H9 (cell line): Measurements from ENCODE around the gene STK38L. TPM values are rescaled to one million over a fixed set of nuclear protein-coding genes. Genes with fewer than 3 reads are reported as not detected.

Experiments used
- DNase-seq: peaks from one replicate; pipeline ENCODE4 v3.0.0-alpha.2; 2017
- H2AFZ ChIP-seq: one replicate; pipeline ENCODE4 v1.6.1; 2013; ENCODE audit warnings: mild to moderate bottlenecking, low read length, control low read depth, moderate library complexity
- H2AK5ac ChIP-seq: 2 replicates; pipeline ENCODE4 v1.6.1; 2013; ENCODE audit warnings: low read length, control low read depth, mixed read lengths; ENCODE audit not compliant: insufficient read length
- H2BK120ac ChIP-seq: one replicate; pipeline ENCODE4 v1.6.1; 2013; ENCODE audit warnings: low read depth, mild to moderate bottlenecking, low read length, control low read depth, inconsistent platforms; ENCODE audit not compliant: poor library complexity, severe bottlenecking
- H2BK12ac ChIP-seq: 2 replicates; pipeline ENCODE4 v1.6.1; 2013; ENCODE audit warnings: low read length, control low read depth, mixed read lengths, low read depth; ENCODE audit not compliant: insufficient read length
- H2BK15ac ChIP-seq: 2 replicates; pipeline ENCODE4 v1.6.1; 2013; ENCODE audit warnings: low read depth, low read length, control low read depth
- H2BK20ac ChIP-seq: one replicate; pipeline ENCODE4 v1.6.1; 2013; ENCODE audit warnings: low read depth, mild to moderate bottlenecking, low read length, control low read depth, inconsistent platforms; ENCODE audit not compliant: poor library complexity, severe bottlenecking
- H2BK5ac ChIP-seq: 2 replicates; pipeline ENCODE4 v1.6.1; 2013; ENCODE audit warnings: low read length, control low read depth, mixed read lengths; ENCODE audit not compliant: insufficient read length
- H3K14ac ChIP-seq: 2 replicates; pipeline ENCODE4 v1.6.1; 2013; ENCODE audit warnings: low read length, control low read depth; ENCODE audit not compliant: insufficient read depth
- H3K18ac ChIP-seq: 2 replicates; pipeline ENCODE4 v1.6.1; 2013; ENCODE audit warnings: low read depth, mild to moderate bottlenecking, mixed read lengths, low read length, control low read depth; ENCODE audit not compliant: insufficient read length
- H3K23ac ChIP-seq: 2 replicates; pipeline ENCODE4 v1.6.1; 2013; ENCODE audit warnings: low read length, control low read depth, mixed read lengths, low read depth; ENCODE audit not compliant: insufficient read length
- H3K23me2 ChIP-seq: 2 replicates; pipeline ENCODE4 v1.6.1; 2013; ENCODE audit warnings: low read depth, mild to moderate bottlenecking, mixed read lengths, low read length, control low read depth; ENCODE audit not compliant: insufficient read length, poor library complexity, severe bottlenecking
- H3K27ac ChIP-seq: 2 replicates; pipeline ENCODE4 v1.5.1; 2013; ENCODE audit warnings: low read length, control low read depth, mixed read lengths, low read depth; ENCODE audit not compliant: insufficient read length
- H3K27me3 ChIP-seq: 2 replicates; pipeline ENCODE4 v1.6.1; 2013; ENCODE audit warnings: low read length, control low read depth, inconsistent platforms; ENCODE audit not compliant: insufficient read depth
- H3K4ac ChIP-seq: 2 replicates; pipeline ENCODE4 v1.6.1; 2013; ENCODE audit warnings: low read depth, mild to moderate bottlenecking, control low read depth, inconsistent platforms, low read length, moderate library complexity
- H3K4me1 ChIP-seq: 2 replicates; pipeline ENCODE4 v1.6.1; 2013; ENCODE audit warnings: low read length, control low read depth, inconsistent platforms; ENCODE audit not compliant: insufficient read depth
- H3K4me2 ChIP-seq: 2 replicates; pipeline ENCODE4 v1.6.1; 2013; ENCODE audit warnings: low read length, control low read depth, mixed read lengths; ENCODE audit not compliant: insufficient read length, insufficient read depth
- H3K56ac ChIP-seq: 2 replicates; pipeline ENCODE4 v1.6.1; 2013; ENCODE audit warnings: low read depth, mild to moderate bottlenecking, mixed read lengths, low read length, control low read depth; ENCODE audit not compliant: insufficient read length
- H3K79me1 ChIP-seq: 2 replicates; pipeline ENCODE4 v1.6.1; 2013; ENCODE audit warnings: low read depth, mild to moderate bottlenecking, moderate library complexity, low read length, control low read depth, inconsistent platforms; ENCODE audit not compliant: insufficient read depth, poor library complexity, severe bottlenecking
- H3K79me2 ChIP-seq: 2 replicates; pipeline ENCODE4 v1.6.1; 2013; ENCODE audit warnings: low read length, control low read depth, inconsistent platforms; ENCODE audit not compliant: insufficient read depth
- H3K9ac ChIP-seq: 2 replicates; pipeline ENCODE4 v1.6.1; 2013; ENCODE audit warnings: low read length, control low read depth, mixed read lengths; ENCODE audit not compliant: insufficient read length; ENCODE audit errors: extremely low read depth
- H3K9me3 ChIP-seq: one replicate; pipeline ENCODE4 v1.6.1; 2013; ENCODE audit warnings: low read depth, low read length, inconsistent platforms; ENCODE audit not compliant: control insufficient read depth
- H3T11ph ChIP-seq: one replicate; pipeline ENCODE4 v1.6.1; 2013; ENCODE audit warnings: mild to moderate bottlenecking, low read length, control low read depth, inconsistent platforms
- H4K20me1 ChIP-seq: one replicate; pipeline ENCODE4 v1.6.1; 2013; ENCODE audit not compliant: control insufficient read depth, insufficient read length, insufficient read depth
- H4K5ac ChIP-seq: 2 replicates; pipeline ENCODE4 v1.6.1; 2013; ENCODE audit warnings: low read depth, mild to moderate bottlenecking, mixed read lengths, low read length, control low read depth; ENCODE audit not compliant: insufficient read length
- H4K8ac ChIP-seq: replicated peaks from 2 replicates; pipeline ENCODE4 v1.6.1; 2013; ENCODE audit warnings: low read length, control low read depth, mixed read lengths, low read depth; ENCODE audit not compliant: insufficient read length
- H4K91ac ChIP-seq: 2 replicates; pipeline ENCODE4 v1.6.1; 2013; ENCODE audit warnings: low read depth, mild to moderate bottlenecking, moderate library complexity, mixed read lengths, low read length, control low read depth; ENCODE audit not compliant: insufficient read length
- H3K27ac Mint-ChIP-seq, 3 experiments: 2 replicates in 2 of 3; 3 replicates in 1 of 3; pipeline ENCODE4 v1.8.0; 2020 to 2021; ENCODE audit warnings: mixed read lengths in 3 of 3, mild to moderate bottlenecking in 1 of 3, moderate library complexity in 1 of 3
- H3K27me3 Mint-ChIP-seq: 2 replicates; pipeline ENCODE4 v1.8.0; 2021; ENCODE audit warnings: low read depth, mild to moderate bottlenecking, moderate library complexity, mixed read lengths
- H3K36me3 Mint-ChIP-seq, 3 experiments: 2 replicates in 2 of 3; 3 replicates in 1 of 3; pipeline ENCODE4 v1.8.0; 2020 to 2021; ENCODE audit warnings: low read depth in 3 of 3, mixed read lengths in 3 of 3; ENCODE audit not compliant: insufficient read depth in 1 of 3
- H3K4me1 Mint-ChIP-seq, 2 experiments: 2 replicates each; pipeline ENCODE4 v1.8.0; 2020; ENCODE audit warnings: mixed read lengths in 2 of 2
- H3K4me3 Mint-ChIP-seq, 2 experiments: 2 replicates in 1 of 2; 3 replicates in 1 of 2; pipeline ENCODE4 v1.8.0; 2020 to 2021; ENCODE audit warnings: mild to moderate bottlenecking in 2 of 2, mixed read lengths in 2 of 2, moderate library complexity in 1 of 2
- H3K9me3 Mint-ChIP-seq, 2 experiments: 2 replicates in 1 of 2; 3 replicates in 1 of 2; pipeline ENCODE4 v1.8.0; 2020; ENCODE audit warnings: mild to moderate bottlenecking in 2 of 2, mixed read lengths in 2 of 2, moderate library complexity in 1 of 2
- CTCF ChIP-seq: fragments of 200-600 bp; sonication (generic); conservative IDR thresholded peaks from 3 replicates; pipeline ENCODE4 v1.8.0; 2021; ENCODE audit warnings: antibody characterized with exemption, mild to moderate bottlenecking
- WGBS: extraction: QIAGEN DNeasy Blood & Tissue Kit; methylation state at CpG from one replicate; pipeline ENCODE4 v1.1.7; 2013; ENCODE audit warnings: missing lambda C conversion rate, low lambda C conversion rate, mixed read lengths; ENCODE audit not compliant: insufficient read length; ENCODE audit errors: extremely low coverage; 5-methylcytosine and 5-hydroxymethylcytosine counted together
- total RNA-seq: library from RNA; stranded (reverse); gene quantifications from 2 replicates; pipeline ENCODE4 v1.2.1, GENCODE V29; 2021

The STK38L gene
- total RNA-seq, 1 experiment from 2014 or later: 44.9 TPM

GRCh38 chr12:27334042-27334720 lies 90.1 kb downstream of the STK38L start:
- Histone ChIP-seq H3K27me3 (peaks cover 10% of the 10 kb centered on the region; the same call in 1 of the 2 replicates), H2BK15ac (no peak overlapping the region), H3K4me1 (no peaks in the 10 kb centered on the region; the same call in none of the 2 replicates), H3K9me3 (no peaks in the 10 kb centered on the region), H2BK5ac (no peak overlapping the region), H3K79me1 (peaks cover 3% of the 10 kb centered on the region), H3K9ac (no peak overlapping the region), H4K20me1 (no peaks in the 10 kb centered on the region), H3K27ac (no peak overlapping the region), H2AK5ac (no peak overlapping the region), H4K5ac (no peak overlapping the region), H3K18ac (no peak overlapping the region), H3K4ac (no peak overlapping the region), H3K23ac (no peak overlapping the region), H3K4me2 (peak overlapping the region; percentile 71), H3K14ac (no peak overlapping the region), H4K91ac (no peak overlapping the region), H3K56ac (no peak overlapping the region), H2BK120ac (no peak overlapping the region), H3K79me2 (0 out of 2 replicates have a peak, but pooled peaks cover 2% of the 10 kb centered on the region), H2BK20ac (no peak overlapping the region), H4K8ac (no peak overlapping the region), H2AFZ (no peak overlapping the region), H3K23me2 (peaks cover 8% of the 10 kb centered on the region), H2BK12ac (no peak overlapping the region), H3T11ph (no peak overlapping the region)
- H3K27ac Mint-ChIP-seq: no peak overlapping the region
- no CpG with 5 or more reads among the region's 7 CpGs for WGBS
- peaks cover 23 to 31% of the 10 kb centered on the region in 2 experiments for H3K4me1 Mint-ChIP-seq
- no peaks in the 10 kb centered on the region for H3K36me3 Mint-ChIP-seq
- H3K4me3 Mint-ChIP-seq: peak overlapping the region; percentile 81 to 92
- TF ChIP-seq CTCF: no peak
- H3K27me3 Mint-ChIP-seq: peaks cover 31% of the 10 kb centered on the region
- no peak for DNase-seq
- H3K9me3 Mint-ChIP-seq: no peaks in the 10 kb centered on the region
